Erythroblast (primary cell): ENCODE data around the gene KIF1B.

Experiments
- DNase-seq, 2 experiments: peaks; one replicate each; lab custom pipeline; 2025; lab: John Stamatoyannopoulos, UW
- GATA1 ChIP-seq: IDR thresholded peaks from 2 replicates; pipeline ENCODE4 v1.6.1; 2011; ENCODE audit warnings: low read depth, mild to moderate bottlenecking, control low read depth, low read length, moderate library complexity
- POLR2A ChIP-seq: IDR thresholded peaks from 2 replicates; pipeline ENCODE4 v1.6.1; 2011; ENCODE audit warnings: mild to moderate bottlenecking, low read length

KIF1B gene

GRCh38 chr1:10265900-10266299 is 55.5 kb downstream of the KIF1B start:
- DNase-seq: no peak
- TF ChIP-seq POLR2A (no peak), GATA1 (no peak)

GRCh38 chr1:10267319-10267718 is 56.9 kb downstream of the KIF1B start:
- TF ChIP-seq GATA1 (no peak), POLR2A (no peak)
- DNase-seq: peak in 1 of 2 experiments; percentile 5

GRCh38 chr1:10267921-10268320 is 57.6 kb downstream of the KIF1B start:
- DNase-seq: no peak
- TF ChIP-seq POLR2A: no peak
- no peak for TF ChIP-seq GATA1

- TF ChIP-seq POLR2A (no peak), GATA1 (no peak)
- no peak for DNase-seq
Observed at GRCh38 chr1:10271090-10271489, 60.7 kb downstream of the KIF1B start.

- TF ChIP-seq GATA1 (no peak), POLR2A (no peak)
- DNase-seq: no peak
Observed at GRCh38 chr1:10271869-10272268, 61.5 kb downstream of the KIF1B start.

GRCh38 chr1:10272274-10272673 is 61.9 kb downstream of the KIF1B start:
- no peak for TF ChIP-seq GATA1
- no peak for TF ChIP-seq POLR2A
- DNase-seq: no peak

- TF ChIP-seq POLR2A (no peak), GATA1 (no peak)
- DNase-seq: no peak
Observed at GRCh38 chr1:10278880-10279279, 68.5 kb downstream of the KIF1B start.

- TF ChIP-seq GATA1 (no peak), POLR2A (no peak)
- no peak for DNase-seq
Observed at GRCh38 chr1:10280439-10281350, 70.3 kb downstream of the KIF1B start.

- no peak for DNase-seq
- TF ChIP-seq GATA1 (no peak), POLR2A (no peak)
Observed at GRCh38 chr1:10283318-10283984, 73.1 kb downstream of the KIF1B start.

GRCh38 chr1:10286244-10286643 is 75.9 kb downstream of the KIF1B start:
- DNase-seq: no peak
- TF ChIP-seq POLR2A (no peak), GATA1 (no peak)

- DNase-seq: no peak
- no peak for TF ChIP-seq GATA1
- TF ChIP-seq POLR2A: no peak
Observed at GRCh38 chr1:10287023-10287645, 76.8 kb downstream of the KIF1B start.

GRCh38 chr1:10288029-10288615 is 77.8 kb downstream of the KIF1B start:
- TF ChIP-seq POLR2A: no peak
- no peak for TF ChIP-seq GATA1
- no peak for DNase-seq

- no peak for DNase-seq
Observed at GRCh38 chr1:10291705-10292104, 81.3 kb downstream of the KIF1B start.

GRCh38 chr1:10292188-10292587 is 81.8 kb downstream of the KIF1B start:
- no peak for TF ChIP-seq GATA1
- no peak for TF ChIP-seq POLR2A
- no peak for DNase-seq

More at GRCh38 chr1:10291705-10292104, 81.3 kb downstream of the KIF1B start:
- TF ChIP-seq GATA1: no peak
- no peak for TF ChIP-seq POLR2A
